ENCODE data around the gene CDK19. TPM values are rescaled to one million over a fixed set of nuclear protein-coding genes. Genes with fewer than 3 reads are reported as not detected.

CDK19 gene
- total and polyA plus RNA-seq, 2 of the 13 experiments (the other 11 are each of a cell fraction or from before 2014, with no cell fraction given) = 13.4 to 27.0 TPM

DNA sequence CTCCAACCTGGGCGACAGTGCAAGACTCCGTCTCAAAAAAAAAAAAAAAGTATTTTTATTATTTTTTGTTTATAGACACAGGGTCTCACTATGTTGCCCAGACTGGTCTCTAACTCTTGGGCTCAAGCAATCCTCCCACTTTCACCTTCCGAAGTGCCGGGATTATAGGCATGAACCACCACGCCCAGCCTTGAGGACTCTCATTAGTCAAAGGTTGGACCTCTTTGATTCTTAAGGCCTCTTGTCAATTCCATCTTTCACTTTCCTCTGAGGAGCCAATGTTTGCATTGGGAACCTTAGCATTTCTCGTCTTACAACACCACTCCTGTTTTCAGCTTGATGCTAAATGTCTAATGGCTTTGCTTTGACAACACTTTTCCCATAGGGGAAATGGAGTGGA is 16.1 kb upstream of the CDK19 start:
- Histone ChIP-seq H3K4me3 (replicated peaks in 1 of 3; ENCODE audit: insufficient read depth in 1 of 3, low read depth in 2 of 3, low read length in 3 of 3) (no peak overlapping the region), H3K4me1 (ENCODE audit: insufficient read depth, low read length) (peaks cover 9% of the 10 kb centered on the region), H3K27ac (ENCODE audit: extremely low read length, insufficient read depth, low read length) (no peak overlapping the region), H3K9me3 (ENCODE audit: low read length) (no peaks in the 10 kb centered on the region), H3K79me2 (ENCODE audit: insufficient read depth, low read length) (peaks cover under 1% of the 10 kb centered on the region), H3K27me3 (ENCODE audit: control insufficient read depth in 1 of 2, insufficient read depth in 2 of 2, low read length in 2 of 2) (no peaks in the 10 kb centered on the region), H3K36me3 (replicated peaks in 1 of 2; ENCODE audit: control insufficient read depth in 1 of 2, insufficient read depth in 2 of 2, low read length in 2 of 2) (no peaks in the 10 kb centered on the region), H3K9ac (ENCODE audit: insufficient read depth, low read depth, low read length) (no peak overlapping the region), H4K20me1 (ENCODE audit: insufficient read depth, low read length) (no peaks in the 10 kb centered on the region), H2AFZ (ENCODE audit: low read length) (no peak overlapping the region), H3K4me2 (ENCODE audit: low read depth, low read length) (no peak overlapping the region)
- TF ChIP-seq NR2F1 (CRISPR knock-in tag; IDR thresholded peaks at IDR 0.05) = no peak
- no peak for TF ChIP-seq ZNF577 (CRISPR knock-in tag; IDR thresholded peaks at IDR 0.05; ENCODE audit: borderline replicate concordance, low read depth)
- TF ChIP-seq, protein P1, sequence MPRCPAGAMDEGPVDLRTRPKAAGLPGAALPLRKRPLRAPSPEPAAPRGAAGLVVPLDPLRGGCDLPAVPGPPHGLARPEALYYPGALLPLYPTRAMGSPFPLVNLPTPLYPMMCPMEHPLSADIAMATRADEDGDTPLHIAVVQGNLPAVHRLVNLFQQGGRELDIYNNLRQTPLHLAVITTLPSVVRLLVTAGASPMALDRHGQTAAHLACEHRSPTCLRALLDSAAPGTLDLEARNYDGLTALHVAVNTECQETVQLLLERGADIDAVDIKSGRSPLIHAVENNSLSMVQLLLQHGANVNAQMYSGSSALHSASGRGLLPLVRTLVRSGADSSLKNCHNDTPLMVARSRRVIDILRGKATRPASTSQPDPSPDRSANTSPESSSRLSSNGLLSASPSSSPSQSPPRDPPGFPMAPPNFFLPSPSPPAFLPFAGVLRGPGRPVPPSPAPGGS (CRISPR knock-in tag; IDR thresholded peaks at IDR 0.05) = no peak
- no peak for TF ChIP-seq ZBTB42 (CRISPR knock-in tag; IDR thresholded peaks at IDR 0.05)
- TF ChIP-seq, protein P2, sequence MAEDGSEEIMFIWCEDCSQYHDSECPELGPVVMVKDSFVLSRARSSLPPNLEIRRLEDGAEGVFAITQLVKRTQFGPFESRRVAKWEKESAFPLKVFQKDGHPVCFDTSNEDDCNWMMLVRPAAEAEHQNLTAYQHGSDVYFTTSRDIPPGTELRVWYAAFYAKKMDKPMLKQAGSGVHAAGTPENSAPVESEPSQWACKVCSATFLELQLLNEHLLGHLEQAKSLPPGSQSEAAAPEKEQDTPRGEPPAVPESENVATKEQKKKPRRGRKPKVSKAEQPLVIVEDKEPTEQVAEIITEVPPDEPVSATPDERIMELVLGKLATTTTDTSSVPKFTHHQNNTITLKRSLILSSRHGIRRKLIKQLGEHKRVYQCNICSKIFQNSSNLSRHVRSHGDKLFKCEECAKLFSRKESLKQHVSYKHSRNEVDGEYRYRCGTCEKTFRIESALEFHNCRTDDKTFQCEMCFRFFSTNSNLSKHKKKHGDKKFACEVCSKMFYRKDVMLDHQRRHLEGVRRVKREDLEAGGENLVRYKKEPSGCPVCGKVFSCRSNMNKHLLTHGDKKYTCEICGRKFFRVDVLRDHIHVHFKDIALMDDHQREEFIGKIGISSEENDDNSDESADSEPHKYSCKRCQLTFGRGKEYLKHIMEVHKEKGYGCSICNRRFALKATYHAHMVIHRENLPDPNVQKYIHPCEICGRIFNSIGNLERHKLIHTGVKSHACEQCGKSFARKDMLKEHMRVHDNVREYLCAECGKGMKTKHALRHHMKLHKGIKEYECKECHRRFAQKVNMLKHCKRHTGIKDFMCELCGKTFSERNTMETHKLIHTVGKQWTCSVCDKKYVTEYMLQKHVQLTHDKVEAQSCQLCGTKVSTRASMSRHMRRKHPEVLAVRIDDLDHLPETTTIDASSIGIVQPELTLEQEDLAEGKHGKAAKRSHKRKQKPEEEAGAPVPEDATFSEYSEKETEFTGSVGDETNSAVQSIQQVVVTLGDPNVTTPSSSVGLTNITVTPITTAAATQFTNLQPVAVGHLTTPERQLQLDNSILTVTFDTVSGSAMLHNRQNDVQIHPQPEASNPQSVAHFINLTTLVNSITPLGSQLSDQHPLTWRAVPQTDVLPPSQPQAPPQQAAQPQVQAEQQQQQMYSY (CRISPR knock-in tag; IDR thresholded peaks at IDR 0.05) = no peak
- TF ChIP-seq ZNF605 (CRISPR knock-in tag; IDR thresholded peaks at IDR 0.05) = no peak
- TF ChIP-seq ADNP (CRISPR knock-in tag; IDR thresholded peaks at IDR 0.05) = no peak
- TF ChIP-seq TEAD3 (CRISPR knock-in tag; optimal IDR thresholded peaks at IDR 0.05; ENCODE audit: borderline replicate concordance) = no peak
- TF ChIP-seq KLF12 (CRISPR knock-in tag; IDR thresholded peaks at IDR 0.05; ENCODE audit: borderline replicate concordance) = no peak
- CTCF ChIA-PET (ENCODE audit: low intra/inter-chr PET ratio, low total read pairs) = no interaction called here
- no peak for DNase-seq (ENCODE audit: low spot score)
- ATAC-seq = no peak
- WGBS (ENCODE audit: low lambda C conversion rate) = 91% methylated on average over 6 of the region's 6 CpGs
- intact Hi-C loops (cut with micrococcal nuclease; ENCODE audit: unreplicated experiment) (no loop called here), in situ Hi-C loops (cut with HindIII; ENCODE audit: extremely low pct_ligation_motif_present, low pct_unique_long_range_greater_than_20kb) (no loop called here)
- FAIRE-seq = no peak
- POLR2A ChIA-PET = no interaction called here
- BruUV-seq (replicated peaks) = no TSS peak

Measured in HepG2 (cell line).